HG03460 (cell line): Measurements from ENCODE around the gene REG1A.

Experiments used
- ATAC-seq: cut with Tn5 transposase; IDR thresholded peaks from one replicate; pipeline ENCODE4 v1.9.1; 2021; ENCODE audit not compliant: unreplicated experiment

The REG1A gene

DNA sequence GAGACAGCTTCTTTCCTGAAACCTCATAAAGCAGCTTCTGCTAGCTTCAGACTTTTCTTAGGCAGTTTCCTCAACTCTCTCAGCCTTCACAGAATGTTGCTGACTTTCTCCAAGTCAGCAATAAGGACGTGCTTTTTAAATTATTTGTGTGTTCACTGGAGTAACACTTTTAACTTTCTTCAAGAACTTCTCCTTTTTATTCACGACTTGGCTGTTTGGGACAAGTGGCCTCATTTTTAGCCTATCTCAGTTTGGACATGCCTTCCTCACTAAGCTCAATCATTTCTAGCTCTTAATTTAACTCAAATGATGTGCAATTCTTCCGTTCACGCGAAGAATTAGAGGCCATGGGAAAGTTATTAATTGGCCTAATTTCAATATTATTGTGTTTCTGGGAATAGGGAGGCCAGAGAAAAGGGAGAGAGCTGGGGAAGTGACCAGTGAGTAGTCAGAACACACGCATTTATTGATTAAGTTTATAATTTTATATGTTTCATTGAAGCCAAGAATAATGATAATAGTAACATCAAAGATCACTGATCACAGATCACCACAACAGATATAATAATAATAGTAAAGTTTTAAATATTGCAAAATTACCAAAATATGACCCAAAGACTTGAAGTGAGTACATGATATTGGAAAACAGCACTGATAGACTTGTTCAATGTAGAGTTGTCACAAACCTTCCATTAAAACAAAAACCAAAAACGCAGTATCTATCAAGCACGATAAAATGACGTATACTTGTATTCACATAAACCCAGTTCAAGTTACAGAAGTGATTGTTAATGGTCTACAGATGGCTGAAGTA is 4.8 kb downstream of the REG1A start:
- no peak for ATAC-seq

DNA sequence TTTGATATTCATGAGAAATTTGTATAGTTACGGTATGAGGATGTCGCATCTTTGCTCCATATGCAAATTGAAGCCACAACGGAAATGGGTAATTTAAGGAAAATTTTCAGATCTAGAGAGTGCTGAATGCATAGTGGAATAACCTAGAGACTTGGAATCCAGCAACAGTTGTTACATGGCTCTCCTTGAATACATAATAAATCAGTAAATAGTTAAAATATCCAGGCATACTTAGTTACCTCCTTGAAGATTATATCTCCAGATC is 5.4 kb downstream of the REG1A start:
- no peak for ATAC-seq

DNA sequence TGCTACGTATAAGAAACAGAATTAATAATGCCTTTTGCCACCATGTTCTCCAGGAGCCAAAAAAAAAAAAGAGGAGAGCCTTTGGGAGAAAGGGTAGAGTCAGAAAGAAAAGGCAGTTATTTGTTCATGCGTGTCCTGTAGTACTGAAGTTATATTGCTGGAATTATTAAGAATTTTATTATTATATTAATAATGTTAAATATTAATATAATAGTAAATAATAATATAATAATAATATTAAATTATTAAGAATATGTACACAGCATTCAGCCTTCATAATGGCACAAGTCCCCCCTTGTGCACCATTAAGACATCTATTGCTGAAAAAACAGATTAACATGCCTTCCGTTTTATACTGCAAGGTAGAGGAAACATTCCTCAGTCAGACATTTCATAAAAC is 8.1 kb downstream of the REG1A start:
- ATAC-seq = no peak

DNA sequence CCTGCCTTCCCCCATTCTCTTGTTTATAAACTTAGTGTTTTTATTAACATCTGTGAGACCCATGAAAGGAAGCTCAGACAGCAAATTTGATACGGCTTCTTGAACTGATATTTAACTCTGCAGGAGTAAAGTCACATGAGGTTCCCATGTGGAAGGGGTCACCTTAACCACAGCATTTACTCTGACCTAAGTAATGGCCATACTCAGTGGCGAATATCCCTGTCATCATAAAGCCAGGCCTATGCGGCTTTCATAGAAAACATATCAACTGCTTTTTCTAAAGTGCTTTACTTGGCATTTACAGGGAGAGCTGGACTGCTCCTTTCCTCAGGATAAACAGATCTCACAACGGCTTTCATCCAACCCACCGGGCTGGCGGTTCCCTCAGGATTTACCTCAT is 9.0 kb downstream of the REG1A start:
- no peak for ATAC-seq

DNA sequence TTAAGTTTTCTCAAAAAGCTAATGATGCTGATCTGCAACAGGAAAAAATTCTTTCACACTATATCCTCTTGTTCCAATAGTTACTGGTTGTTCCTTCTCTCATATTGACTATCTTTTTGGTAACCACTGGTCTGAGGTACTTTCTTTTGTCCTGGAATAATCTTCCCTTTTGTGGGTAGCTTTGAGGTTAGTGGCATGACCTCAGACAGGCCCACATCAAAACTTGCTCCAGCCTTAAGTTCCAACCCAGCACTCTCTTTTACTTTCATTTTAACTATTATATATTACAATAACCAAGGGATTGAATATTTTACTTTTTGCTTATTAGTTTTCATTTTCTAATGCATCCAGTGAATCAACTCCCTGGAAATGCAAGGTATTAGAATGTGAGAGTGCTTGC is 9.5 kb downstream of the REG1A start:
- ATAC-seq = no peak

DNA sequence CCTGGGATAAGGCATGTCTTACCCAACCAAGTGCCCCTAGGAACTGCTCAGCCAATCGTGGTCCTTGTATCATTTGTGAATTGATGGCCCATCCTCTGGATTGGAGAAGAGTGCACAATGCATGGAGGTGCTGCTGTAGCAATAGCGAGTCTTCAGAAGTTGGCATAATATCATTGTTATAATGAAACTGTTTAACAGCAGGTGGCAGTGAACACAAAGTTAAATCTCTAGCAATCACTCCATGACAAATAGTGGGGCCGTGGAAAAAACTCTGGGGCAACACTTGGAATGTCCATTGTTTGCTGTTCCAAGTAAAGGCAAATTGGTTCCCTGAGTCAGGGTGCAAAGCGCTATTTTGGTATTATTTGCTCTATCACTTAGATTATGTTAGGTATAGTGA is 11.4 kb downstream of the REG1A start:
- ATAC-seq = no peak

GRCh38 chr2:79138385-79138784 is 18.1 kb downstream of the REG1A start:
- no peak for ATAC-seq

- ATAC-seq = no peak
Measured at GRCh38 chr2:79139423-79139822, 19.1 kb downstream of the REG1A start.

DNA sequence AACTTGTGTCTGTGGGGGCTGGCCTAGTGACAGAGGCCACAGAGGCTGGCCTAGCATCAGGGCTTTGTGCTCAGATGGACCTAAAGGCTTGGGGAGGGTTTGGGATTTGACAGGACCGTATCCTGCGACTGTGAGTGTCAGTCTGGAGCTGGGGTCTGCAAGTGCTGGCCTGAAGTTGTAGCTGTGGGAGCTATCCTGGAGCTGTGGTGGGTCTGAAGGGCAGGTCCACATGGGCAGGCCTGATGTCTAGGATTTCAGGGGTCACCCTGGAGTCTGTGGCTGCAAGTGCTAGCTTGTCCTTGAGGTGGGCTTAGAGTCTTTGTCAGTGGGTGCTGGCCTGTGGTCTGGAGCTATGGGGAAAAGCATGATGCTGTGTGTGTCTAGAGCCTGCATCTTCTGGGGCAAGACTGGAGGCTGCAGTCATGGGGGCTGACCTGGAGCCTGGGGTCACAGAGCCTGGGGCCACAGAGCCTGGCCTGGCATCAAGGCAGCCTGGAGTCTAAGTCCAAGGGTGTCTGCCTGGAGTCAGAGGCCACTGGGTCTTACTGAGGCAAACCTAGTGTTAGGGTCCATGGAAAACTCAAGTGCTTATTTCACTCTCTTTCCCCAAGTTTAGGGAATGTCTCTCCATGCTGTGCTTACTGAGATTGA is 35.7 kb downstream of the REG1A start:
- no peak for ATAC-seq

GRCh38 chr2:79159030-79159429 is 38.7 kb downstream of the REG1A start:
- no peak for ATAC-seq

GRCh38 chr2:79159653-79160052 is 39.4 kb downstream of the REG1A start, which contains the start of gene REG3A:
TSS of gene REG3A (minus strand) at chr2:79159753. CDS start at chr2:79159405, 348 bp downstream.
- ATAC-seq = no peak

DNA sequence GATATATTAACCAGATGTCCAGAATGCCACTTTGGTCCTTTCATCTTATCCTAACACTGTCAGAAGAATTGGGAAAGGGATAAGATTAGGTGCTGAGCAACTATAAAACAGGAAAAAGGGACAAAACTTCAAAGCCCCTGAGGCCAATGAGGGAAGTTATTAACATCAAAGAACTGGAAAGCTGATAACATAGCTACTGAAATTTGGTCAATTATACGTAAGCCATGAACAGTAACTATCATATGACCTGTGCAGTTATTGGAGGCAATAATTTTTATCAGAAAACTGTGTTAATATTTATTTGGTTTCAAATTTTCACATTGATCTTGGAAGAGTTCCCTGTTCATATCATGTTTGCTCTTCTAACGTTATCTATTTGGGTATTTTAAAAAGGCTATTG is 41.8 kb downstream of the REG1A start:
- no peak for ATAC-seq

GRCh38 chr2:79162801-79163200 is 42.5 kb downstream of the REG1A start:
- no peak for ATAC-seq

- ATAC-seq = no peak
Measured at GRCh38 chr2:79171348-79171958, 51.2 kb downstream of the REG1A start.
